ENCODE measurements around the gene ADAMTS17.
"Not testable (repeated sequence)": the region's sequence is repeated elsewhere in the genome, so short reads cannot be mapped to it uniquely, and the experiment has no call there.

ADAMTS17 gene

GRCh38 chr15:100339999-100340398, 1.8 kb downstream of the ADAMTS17 start:
- DNase-seq, result no peak

GRCh38 chr15:100339451-100339850, 2.3 kb downstream of the ADAMTS17 start:
- not testable (repeated sequence) for DNase-seq

GRCh38 chr15:100338971-100339444, 2.8 kb downstream of the ADAMTS17 start:
- DNase-seq, result peak in 1 of 2 experiments; percentile 14

- no peak for DNase-seq
These were observed 3.5 kb downstream of the ADAMTS17 start for GRCh38 chr15:100338247-100338646.

GRCh38 chr15:100337096-100338044, 4.4 kb downstream of the ADAMTS17 start:
- DNase-seq, result no peak

GRCh38 chr15:100336061-100336460, 5.7 kb downstream of the ADAMTS17 start:
- DNase-seq, result no peak

GRCh38 chr15:100335335-100335999, 6.3 kb downstream of the ADAMTS17 start:
- no peak for DNase-seq

- DNase-seq, result no peak
These were observed 6.9 kb downstream of the ADAMTS17 start for GRCh38 chr15:100334905-100335304.

- no peak for DNase-seq
These were observed 7.3 kb downstream of the ADAMTS17 start for GRCh38 chr15:100334456-100334855.

- DNase-seq, result no peak
These were observed 7.8 kb downstream of the ADAMTS17 start for GRCh38 chr15:100334015-100334414.

- no peak for DNase-seq
These were observed 8.5 kb downstream of the ADAMTS17 start for GRCh38 chr15:100333236-100333635.

- no peak for DNase-seq
These were observed 9.1 kb downstream of the ADAMTS17 start for GRCh38 chr15:100332721-100333120.

GRCh38 chr15:100332231-100332630, 9.5 kb downstream of the ADAMTS17 start:
- no peak for DNase-seq

GRCh38 chr15:100330629-100331215, 11.1 kb downstream of the ADAMTS17 start:
- no peak for DNase-seq

- no peak for DNase-seq
These were observed 11.6 kb downstream of the ADAMTS17 start for GRCh38 chr15:100330221-100330620.

GRCh38 chr15:100328796-100329195, 13.0 kb downstream of the ADAMTS17 start:
- no peak for DNase-seq

GRCh38 chr15:100318880-100319279, 22.9 kb downstream of the ADAMTS17 start:
- DNase-seq, result no peak

- no peak for DNase-seq
These were observed 26.9 kb downstream of the ADAMTS17 start for GRCh38 chr15:100314809-100315400.

GRCh38 chr15:100311833-100312476, 29.8 kb downstream of the ADAMTS17 start:
- no peak for DNase-seq

GRCh38 chr15:100311154-100311625, 30.6 kb downstream of the ADAMTS17 start:
- no peak for DNase-seq

- DNase-seq, result no peak
These were observed 31.1 kb downstream of the ADAMTS17 start for GRCh38 chr15:100310513-100311153.

- no peak for DNase-seq
These were observed 31.8 kb downstream of the ADAMTS17 start for GRCh38 chr15:100310041-100310405.
